ENCODE results near the gene VAMP1. TPM values are rescaled to one million over a fixed set of nuclear protein-coding genes. Genes with fewer than 3 reads are reported as not detected.
"Not testable (repeated sequence)": the region's sequence is repeated elsewhere in the genome, so short reads cannot be mapped to it uniquely, and the experiment has no call there.

Gene VAMP1
- total RNA-seq, result 5.3 to 6.1 TPM (median 5.3 TPM) in 3 replicates
- long read RNA-seq, partial matches to known transcripts, result 0 of 1 reads
- long read RNA-seq, other reads (novel, unspliced or antisense), result 0 of 1 reads

- peak within 1 kb of the TSS; percentile 86 for H3K4me3 Mint-ChIP-seq (ENCODE audit: unreplicated experiment)
These were observed at the start of gene VAMP1 for GRCh38 chr12:6470375-6471163. Gene VAMP1 (minus strand): TSS chr12:6470677. CDS start chr12:6470531, 146 bp downstream.

DNA sequence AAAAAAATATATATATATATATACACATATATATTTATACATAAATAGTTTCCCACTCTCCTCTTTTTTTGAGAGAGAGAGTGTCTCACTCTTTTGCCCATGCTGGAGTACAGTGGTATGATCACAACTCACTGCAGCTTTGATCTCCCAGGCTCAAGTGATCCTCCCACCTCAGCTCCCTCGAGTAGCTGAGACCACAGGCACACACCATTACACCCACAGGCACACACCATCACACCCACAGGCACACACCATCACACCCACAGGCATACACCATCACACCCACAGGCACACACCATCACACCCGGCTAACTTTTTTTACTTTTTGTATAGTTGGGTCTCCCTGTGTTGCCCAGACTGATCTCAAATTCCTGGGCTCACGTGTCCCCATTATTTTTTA is 49.7 kb upstream of the VAMP1 start:
- H3K27ac Mint-ChIP-seq (ENCODE audit: unreplicated experiment), result no peak overlapping the region
- no peak for DNase-seq (ENCODE audit: low spot score)
- peaks cover 41% of the 10 kb centered on the region for H3K36me3 Mint-ChIP-seq (ENCODE audit: low read depth)
- no peak overlapping the region for H3K4me3 Mint-ChIP-seq (ENCODE audit: unreplicated experiment)
- TF ChIP-seq, protein P1, sequence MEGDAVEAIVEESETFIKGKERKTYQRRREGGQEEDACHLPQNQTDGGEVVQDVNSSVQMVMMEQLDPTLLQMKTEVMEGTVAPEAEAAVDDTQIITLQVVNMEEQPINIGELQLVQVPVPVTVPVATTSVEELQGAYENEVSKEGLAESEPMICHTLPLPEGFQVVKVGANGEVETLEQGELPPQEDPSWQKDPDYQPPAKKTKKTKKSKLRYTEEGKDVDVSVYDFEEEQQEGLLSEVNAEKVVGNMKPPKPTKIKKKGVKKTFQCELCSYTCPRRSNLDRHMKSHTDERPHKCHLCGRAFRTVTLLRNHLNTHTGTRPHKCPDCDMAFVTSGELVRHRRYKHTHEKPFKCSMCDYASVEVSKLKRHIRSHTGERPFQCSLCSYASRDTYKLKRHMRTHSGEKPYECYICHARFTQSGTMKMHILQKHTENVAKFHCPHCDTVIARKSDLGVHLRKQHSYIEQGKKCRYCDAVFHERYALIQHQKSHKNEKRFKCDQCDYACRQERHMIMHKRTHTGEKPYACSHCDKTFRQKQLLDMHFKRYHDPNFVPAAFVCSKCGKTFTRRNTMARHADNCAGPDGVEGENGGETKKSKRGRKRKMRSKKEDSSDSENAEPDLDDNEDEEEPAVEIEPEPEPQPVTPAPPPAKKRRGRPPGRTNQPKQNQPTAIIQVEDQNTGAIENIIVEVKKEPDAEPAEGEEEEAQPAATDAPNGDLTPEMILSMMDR (IDR thresholded peaks at IDR 0.05), result no peak
- H3K9me3 Mint-ChIP-seq (ENCODE audit: low read depth), result no peaks in the 10 kb centered on the region
- H3K27me3 Mint-ChIP-seq (ENCODE audit: low read depth), result no peaks in the 10 kb centered on the region
- H3K4me1 Mint-ChIP-seq (ENCODE audit: low read depth), result no peaks in the 10 kb centered on the region

More at GRCh38 chr12:6470375-6471163, at the start of gene VAMP1:
- TF ChIP-seq, protein P1 (IDR thresholded peaks at IDR 0.05), result no peak
- peak; percentile 99 for DNase-seq (ENCODE audit: low spot score)
- peaks cover 1% of the 10 kb centered on the region for H3K36me3 Mint-ChIP-seq (ENCODE audit: low read depth)
- no peaks in the 10 kb centered on the region for H3K9me3 Mint-ChIP-seq (ENCODE audit: low read depth)
- no peaks in the 10 kb centered on the region for H3K27me3 Mint-ChIP-seq (ENCODE audit: low read depth)
- peak within 1 kb of the TSS; percentile 92 for H3K27ac Mint-ChIP-seq (ENCODE audit: unreplicated experiment)
- peaks cover 26% of the 10 kb centered on the region for H3K4me1 Mint-ChIP-seq (ENCODE audit: low read depth)

DNA sequence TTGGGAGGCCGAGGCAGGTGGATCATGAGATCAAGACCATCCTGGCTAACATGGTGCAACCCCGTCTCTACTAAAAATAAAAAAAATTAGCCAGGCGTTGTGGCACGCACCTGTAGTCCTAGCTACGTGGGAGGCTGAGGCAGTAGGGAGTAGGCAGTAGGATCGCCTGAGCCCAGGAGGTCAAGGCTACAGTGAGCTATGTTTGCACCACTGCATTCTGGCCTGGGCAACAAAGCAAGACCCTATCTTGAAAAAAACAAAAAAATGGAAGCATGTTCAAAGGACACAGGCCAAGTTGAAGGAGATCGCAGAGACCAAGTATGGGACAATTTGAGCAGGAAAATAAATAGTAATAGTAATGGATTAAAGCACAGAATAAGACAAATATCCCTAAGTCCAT is 37.6 kb upstream of the VAMP1 start:
- no peaks in the 10 kb centered on the region for H3K9me3 Mint-ChIP-seq (ENCODE audit: low read depth)
- no peak for DNase-seq (ENCODE audit: low spot score)
- peaks cover 12% of the 10 kb centered on the region for H3K4me1 Mint-ChIP-seq (ENCODE audit: low read depth)
- no peak overlapping the region for H3K4me3 Mint-ChIP-seq (ENCODE audit: unreplicated experiment)
- no peaks in the 10 kb centered on the region for H3K27me3 Mint-ChIP-seq (ENCODE audit: low read depth)
- TF ChIP-seq, protein P1 (IDR thresholded peaks at IDR 0.05), result no peak
- H3K36me3 Mint-ChIP-seq (ENCODE audit: low read depth), result peaks cover 23% of the 10 kb centered on the region
- peak overlapping the region; percentile 92 for H3K27ac Mint-ChIP-seq (ENCODE audit: unreplicated experiment)

DNA sequence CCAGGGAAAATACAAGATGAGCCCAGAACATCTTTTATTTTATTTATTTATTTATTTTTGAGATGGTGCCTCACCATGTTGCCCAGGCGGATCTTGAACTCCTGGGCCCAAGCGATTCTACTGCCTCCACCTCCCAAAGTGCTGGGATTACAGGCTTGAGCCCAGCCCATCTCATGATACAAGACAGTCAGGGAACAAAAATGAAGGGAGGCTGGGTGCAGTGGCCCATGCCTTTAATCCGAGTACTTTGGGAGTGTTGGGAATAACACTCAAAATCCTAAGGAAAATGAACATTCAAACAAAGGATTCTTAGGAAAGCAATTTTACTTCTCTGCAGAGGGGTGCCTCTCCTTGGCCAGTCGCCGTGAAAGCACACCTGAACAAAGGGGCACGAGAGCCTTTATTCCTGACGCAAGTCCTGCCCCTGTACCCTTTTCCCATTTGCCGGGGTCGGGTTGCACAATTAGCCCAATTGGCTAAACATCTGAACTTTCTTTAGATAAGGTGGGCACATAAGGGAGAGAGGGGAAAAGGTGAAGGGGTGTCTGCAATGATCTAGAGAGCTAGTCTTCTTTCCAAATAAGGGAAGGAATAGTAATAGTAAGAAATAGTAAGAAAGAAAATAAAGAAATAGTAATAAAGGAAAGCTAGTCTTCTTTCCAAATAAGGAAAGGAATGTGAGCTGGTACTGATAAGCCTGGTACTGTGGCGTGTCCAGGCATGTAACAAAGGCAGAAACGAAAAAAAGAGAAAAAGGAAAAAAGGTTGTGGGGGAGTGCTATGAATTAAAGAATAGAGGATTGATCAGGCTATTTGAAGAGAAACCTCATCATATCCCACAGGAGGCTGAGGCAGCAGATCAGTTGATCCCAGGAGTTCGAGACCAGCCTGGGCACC is 36.9 kb upstream of the VAMP1 start:
- Mint-ChIP-seq H3K4me1 (ENCODE audit: low read depth) (peaks cover 12% of the 10 kb centered on the region), H3K4me3 (ENCODE audit: unreplicated experiment) (no peak overlapping the region), H3K27ac (ENCODE audit: unreplicated experiment) (peak overlapping the region; percentile 92), H3K36me3 (ENCODE audit: low read depth) (peaks cover 17% of the 10 kb centered on the region), H3K9me3 (ENCODE audit: low read depth) (no peaks in the 10 kb centered on the region), H3K27me3 (ENCODE audit: low read depth) (no peaks in the 10 kb centered on the region)
- DNase-seq (ENCODE audit: low spot score), result no peak
- TF ChIP-seq, protein P1 (IDR thresholded peaks at IDR 0.05), result no peak

GRCh38 chr12:6500466-6500865 is 30.0 kb upstream of the VAMP1 start:
- Mint-ChIP-seq H3K4me1 (ENCODE audit: low read depth) (peaks cover 1% of the 10 kb centered on the region), H3K27me3 (ENCODE audit: low read depth) (no peaks in the 10 kb centered on the region), H3K4me3 (ENCODE audit: unreplicated experiment) (no peak overlapping the region), H3K9me3 (ENCODE audit: low read depth) (no peaks in the 10 kb centered on the region), H3K36me3 (ENCODE audit: low read depth) (peaks cover 9% of the 10 kb centered on the region), H3K27ac (ENCODE audit: unreplicated experiment) (no peak overlapping the region)
- TF ChIP-seq, protein P1 (IDR thresholded peaks at IDR 0.05), result no peak
- DNase-seq (ENCODE audit: low spot score), result no peak

DNA sequence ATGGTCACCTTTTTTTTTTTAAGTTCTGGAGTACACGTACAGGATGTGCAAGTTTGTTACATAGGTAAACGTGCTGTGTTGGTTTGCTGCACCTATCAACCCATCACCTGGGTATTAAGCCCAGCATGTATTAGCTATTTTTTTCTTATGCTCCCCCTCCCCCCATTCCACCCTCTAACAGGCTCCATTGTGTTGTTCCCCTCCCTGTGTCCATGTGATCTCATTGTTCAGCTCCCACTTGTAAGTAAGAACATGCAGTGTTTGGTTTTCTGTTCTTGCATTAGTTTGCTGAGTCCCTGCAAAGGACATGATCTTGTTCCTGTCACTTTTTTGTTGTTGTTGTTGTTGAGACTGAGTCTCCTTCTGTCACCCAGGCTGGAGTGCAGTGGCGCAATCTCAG is 26.8 kb upstream of the VAMP1 start:
- peaks cover 18% of the 10 kb centered on the region for H3K4me1 Mint-ChIP-seq (ENCODE audit: low read depth)
- not testable (repeated sequence) for H3K27me3 Mint-ChIP-seq (ENCODE audit: low read depth); H3K4me3 Mint-ChIP-seq (ENCODE audit: unreplicated experiment); H3K9me3 Mint-ChIP-seq (ENCODE audit: low read depth); H3K36me3 Mint-ChIP-seq (ENCODE audit: low read depth); DNase-seq (ENCODE audit: low spot score); H3K27ac Mint-ChIP-seq (ENCODE audit: unreplicated experiment)
